ENCODE measurements around the gene B4GALNT4. TPM values are rescaled to one million over a fixed set of nuclear protein-coding genes. Genes with fewer than 3 reads are reported as not detected.

Gene B4GALNT4
- total RNA-seq, 1 donor from 2014 or later = 0.38 TPM

GRCh38 chr11:416757-417621, 47.7 kb downstream of the B4GALNT4 start:
- ATAC-seq (peak; percentile 82 to 90), DNase-seq (peak; percentile 85)
- Histone ChIP-seq H3K4me1 (peaks cover 38% of the 10 kb centered on the region), H3K27me3 (ENCODE audit: low read depth) (no peaks in the 10 kb centered on the region), H3K9me3 (no peaks in the 10 kb centered on the region), H3K36me3 (no peaks in the 10 kb centered on the region), H3K4me3 (peak overlapping the region; percentile 74), H3K27ac (peak overlapping the region; percentile 94)
- no peak for TF ChIP-seq CTCF (IDR thresholded peaks at IDR 0.05)
- intact Hi-C loops (cut with DNase I) = no loop called here

- H3K4me3 ChIP-seq = peak overlapping the region; percentile 74
- peak overlapping the region; percentile 94 for H3K27ac ChIP-seq
- TF ChIP-seq CTCF (IDR thresholded peaks at IDR 0.05) = no peak
- intact Hi-C loops (cut with DNase I) = no loop called here
- DNase-seq (peak; percentile 44), ATAC-seq (no peak)
- no peaks in the 10 kb centered on the region for H3K27me3 ChIP-seq (ENCODE audit: low read depth)
- H3K4me1 ChIP-seq = peaks cover 36% of the 10 kb centered on the region
- no peaks in the 10 kb centered on the region for H3K9me3 ChIP-seq
- H3K36me3 ChIP-seq = no peaks in the 10 kb centered on the region
Observed at GRCh38 chr11:417652-418342, 48.5 kb downstream of the B4GALNT4 start.

GRCh38 chr11:418343-419247, 49.3 kb downstream of the B4GALNT4 start:
- intact Hi-C loops (cut with DNase I) = no loop called here

GRCh38 chr11:419248-420005, 50.1 kb downstream of the B4GALNT4 start:
- no peak for TF ChIP-seq CTCF (IDR thresholded peaks at IDR 0.05)
- intact Hi-C loops (cut with DNase I) = no loop called here
- Histone ChIP-seq H3K4me1 (peaks cover 26% of the 10 kb centered on the region), H3K27me3 (ENCODE audit: low read depth) (no peaks in the 10 kb centered on the region), H3K9me3 (no peaks in the 10 kb centered on the region), H3K36me3 (no peaks in the 10 kb centered on the region), H3K27ac (no peak overlapping the region), H3K4me3 (no peak overlapping the region)
- ATAC-seq (no peak), DNase-seq (peak; percentile 44)

More at GRCh38 chr11:418343-419247, 49.3 kb downstream of the B4GALNT4 start:
- H3K4me1 ChIP-seq = peaks cover 28% of the 10 kb centered on the region
- H3K27me3 ChIP-seq (ENCODE audit: low read depth) = no peaks in the 10 kb centered on the region
- no peaks in the 10 kb centered on the region for H3K36me3 ChIP-seq
- ATAC-seq = no peak
- no peak overlapping the region for H3K27ac ChIP-seq
- no peak overlapping the region for H3K4me3 ChIP-seq
- H3K9me3 ChIP-seq = no peaks in the 10 kb centered on the region
- TF ChIP-seq CTCF (IDR thresholded peaks at IDR 0.05) = no peak
- DNase-seq = peak; percentile 45

Data from lower lobe of right lung (tissue), 2 donors.